CD14-positive monocyte (primary cell): Measurements from ENCODE around the gene EFCAB10. TPM values are rescaled to one million over a fixed set of nuclear protein-coding genes. Genes with fewer than 3 reads are reported as not detected.
"Not testable (repeated sequence)": the region's sequence is repeated elsewhere in the genome, so short reads cannot be mapped to it uniquely, and the experiment has no call there.

Experiments
- DNase-seq, 3 donors: peaks; one replicate each; pipeline ENCODE4 v3.0.0-alpha.2; 2011 to 2022
- H2AFZ ChIP-seq: 2 replicates; pipeline ENCODE4 v1.6.0; 2012; ENCODE audit warnings: mild to moderate bottlenecking, low read depth, low read length, inconsistent platforms; ENCODE audit not compliant: insufficient read depth, poor library complexity, severe bottlenecking
- H3K27ac ChIP-seq, 2 donors: 1 replicate in 1 of 2; 2 replicates in 1 of 2; pipeline ENCODE4 v1.5.1; 2012 to 2013; ENCODE audit warnings: low read length in 2 of 2, control low read depth in 1 of 2, inconsistent platforms in 1 of 2, low read depth in 1 of 2, mild to moderate bottlenecking in 1 of 2
- H3K27me3 ChIP-seq, 2 donors: one replicate each; pipeline versions ENCODE4 v1.6.0 to v1.6.1; 2011 to 2013; ENCODE audit warnings: low read length in 2 of 2; ENCODE audit not compliant: control insufficient read depth in 2 of 2, insufficient read depth in 2 of 2
- H3K36me3 ChIP-seq, 2 donors: replicated peaks in 1 of 2; 1 replicate in 1 of 2; 2 replicates in 1 of 2; pipeline versions ENCODE4 v1.5.1 to v1.6.1; 2012 to 2013; ENCODE audit warnings: low read length in 2 of 2, control low read depth in 1 of 2, inconsistent platforms in 1 of 2, mild to moderate bottlenecking in 1 of 2; ENCODE audit not compliant: insufficient read depth in 2 of 2, control insufficient read depth in 1 of 2
- H3K4me1 ChIP-seq, 2 donors: 1 replicate in 1 of 2; 2 replicates in 1 of 2; pipeline versions ENCODE4 v1.5.1 to v1.6.1; 2012 to 2013; ENCODE audit warnings: low read length in 2 of 2, control low read depth in 1 of 2, inconsistent platforms in 1 of 2, mild to moderate bottlenecking in 1 of 2, moderate library complexity in 1 of 2; ENCODE audit not compliant: insufficient read depth in 2 of 2, control insufficient read depth in 1 of 2
- H3K4me2 ChIP-seq: replicated peaks from 2 replicates; pipeline ENCODE3; 2012; ENCODE audit warnings: low read length, moderate library complexity, mild to moderate bottlenecking; ENCODE audit not compliant: poor library complexity, severe bottlenecking; ENCODE audit errors: extremely low read depth
- H3K4me3 ChIP-seq, 3 experiments: fragments of 200-600 bp in 1 of 3; sonication (generic) in 1 of 3; replicated peaks in 1 of 3; 1 replicate in 2 of 3; 2 replicates in 1 of 3; pipeline ENCODE4 v1.5.1; 2011 to 2013; ENCODE audit warnings: low read length in 3 of 3, mild to moderate bottlenecking in 3 of 3, control low read depth in 2 of 3, low read depth in 2 of 3, inconsistent platforms in 1 of 3, moderate library complexity in 1 of 3
- H3K79me2 ChIP-seq: 2 replicates; pipeline ENCODE4 v1.6.0; 2012; ENCODE audit warnings: mild to moderate bottlenecking, control low read depth, inconsistent platforms, low read length, moderate library complexity; ENCODE audit not compliant: insufficient read depth
- H3K9ac ChIP-seq: 2 replicates; pipeline ENCODE4 v1.6.0; 2017; ENCODE audit warnings: low read length, mild to moderate bottlenecking; ENCODE audit not compliant: insufficient read depth, poor library complexity, severe bottlenecking
- H3K9me3 ChIP-seq, 2 donors: replicated peaks in 1 of 2; 1 replicate in 1 of 2; 2 replicates in 1 of 2; pipeline versions ENCODE4 v1.5.1 to v1.6.1; 2012 to 2013; ENCODE audit warnings: low read length in 2 of 2, control low read depth in 1 of 2; ENCODE audit not compliant: control insufficient read depth in 1 of 2, insufficient read depth in 1 of 2
- H4K20me1 ChIP-seq: 2 replicates; pipeline ENCODE4 v1.6.0; 2012; ENCODE audit warnings: mild to moderate bottlenecking, low read length, control low read depth, moderate library complexity; ENCODE audit not compliant: insufficient read depth
- H3K27ac Mint-ChIP-seq, 7 donors: one replicate each; pipeline ENCODE4 v1.8.0; 2020; ENCODE audit warnings: mild to moderate bottlenecking in 7 of 7, mixed read lengths in 7 of 7, moderate library complexity in 6 of 7, inconsistent platforms in 2 of 7
- H3K27me3 Mint-ChIP-seq, 3 donors: one replicate each; pipeline ENCODE4 v1.8.0; 2021 to 2022; ENCODE audit warnings: low read depth in 3 of 3, mild to moderate bottlenecking in 3 of 3, mixed read lengths in 3 of 3, moderate library complexity in 3 of 3, inconsistent platforms in 1 of 3
- H3K36me3 Mint-ChIP-seq, 2 donors: one replicate each; pipeline ENCODE4 v1.8.0; 2020; ENCODE audit warnings: mixed read lengths in 2 of 2, inconsistent platforms in 1 of 2, mild to moderate bottlenecking in 1 of 2
- H3K4me1 Mint-ChIP-seq: one replicate; pipeline ENCODE4 v1.8.0; 2020; ENCODE audit warnings: mild to moderate bottlenecking, mixed read lengths
- H3K4me3 Mint-ChIP-seq, 2 donors: one replicate each; pipeline ENCODE4 v1.8.0; 2020; ENCODE audit warnings: mild to moderate bottlenecking in 2 of 2, mixed read lengths in 2 of 2, moderate library complexity in 1 of 2
- H3K9me3 Mint-ChIP-seq, 7 donors: one replicate each; pipeline ENCODE4 v1.8.0; 2020 to 2022; ENCODE audit warnings: mixed read lengths in 7 of 7, mild to moderate bottlenecking in 6 of 7, moderate library complexity in 6 of 7, inconsistent platforms in 2 of 7
- CTCF ChIP-seq: fragments of 200-600 bp; IDR thresholded peaks from one replicate; pipeline ENCODE4 v1.8.0; 2022; ENCODE audit warnings: antibody characterized with exemption, mild to moderate bottlenecking
- WGBS: methylation state at CpG from one replicate; pipeline ENCODE4 v1.1.5; 2013; ENCODE audit warnings: missing lambda C conversion rate; ENCODE audit not compliant: insufficient coverage; 5-methylcytosine and 5-hydroxymethylcytosine counted together
- intact Hi-C, 2 donors: fragments of 100-400 bp; cut with micrococcal nuclease; formaldehyde crosslinking; loops; one replicate each; pipeline versions ENCODE4 v1.15.0 to v1.15.1; 2023
- polyA plus RNA-seq, 3 donors: library from polyadenylated mRNA; depleted of rRNA in 1 of 3; unstranded in 2 of 3; stranded (reverse) in 1 of 3; fragments of 300-500 nt in 2 of 3; fragments of >200 nt in 1 of 3; fragmentation: Illumina TruSeq in 2 of 3; gene quantifications; 1 replicate in 2 of 3; 2 replicates in 1 of 3; pipeline ENCODE4 v1.2.3, GENCODE V29; 2012 to 2021

Gene EFCAB10
- polyA plus RNA-seq, 3 donors = not detected

GRCh38 chr7:105600720-105601550 lies 19.6 kb upstream of the EFCAB10 start:
- H3K79me2 ChIP-seq = no peaks in the 10 kb centered on the region
- H3K9ac ChIP-seq = no peak overlapping the region
- peaks cover 5 to 14% (median 6%) of the 10 kb centered on the region in 3 donors for H3K27me3 Mint-ChIP-seq
- H3K36me3 Mint-ChIP-seq = peaks cover 2 to 8% of the 10 kb centered on the region in 2 donors
- H3K27ac ChIP-seq = no peak overlapping the region
- H4K20me1 ChIP-seq = no peaks in the 10 kb centered on the region
- no peak overlapping the region for H3K4me3 ChIP-seq
- 90% methylated on average over 2 of the region's 14 CpGs for WGBS
- no peaks in the 10 kb centered on the region for H3K9me3 ChIP-seq
- H3K4me3 Mint-ChIP-seq = no peak overlapping the region
- H3K36me3 ChIP-seq = no peaks in the 10 kb centered on the region
- H3K27ac Mint-ChIP-seq = no peak overlapping the region
- no peak overlapping the region for H2AFZ ChIP-seq
- no peaks in the 10 kb centered on the region for H3K4me1 Mint-ChIP-seq
- DNase-seq = no peak
- H3K27me3 ChIP-seq = no peaks in the 10 kb centered on the region
- no peaks in the 10 kb centered on the region for H3K9me3 Mint-ChIP-seq
- no peak for TF ChIP-seq CTCF
- H3K4me1 ChIP-seq = no peaks in the 10 kb centered on the region
- no peak overlapping the region for H3K4me2 ChIP-seq
- intact Hi-C loops = no loop called here

- no peak overlapping the region for H3K9ac ChIP-seq
- H3K9me3 Mint-ChIP-seq = no peaks in the 10 kb centered on the region
- no peak overlapping the region for H3K4me3 Mint-ChIP-seq
- no peaks in the 10 kb centered on the region for H3K79me2 ChIP-seq
- no peaks in the 10 kb centered on the region for H3K4me1 ChIP-seq
- H2AFZ ChIP-seq = no peak overlapping the region
- H3K9me3 ChIP-seq = no peaks in the 10 kb centered on the region
- peaks cover 0 to 5% of the 10 kb centered on the region in 2 donors for H3K36me3 Mint-ChIP-seq
- no peaks in the 10 kb centered on the region for H3K4me1 Mint-ChIP-seq
- H4K20me1 ChIP-seq = no peaks in the 10 kb centered on the region
- intact Hi-C loops = no loop called here
- peaks cover 5 to 16% (median 6%) of the 10 kb centered on the region in 3 donors for H3K27me3 Mint-ChIP-seq
- DNase-seq = no peak
- no peak overlapping the region for H3K4me2 ChIP-seq
- H3K36me3 ChIP-seq = no peaks in the 10 kb centered on the region
- TF ChIP-seq CTCF = no peak
- H3K27ac ChIP-seq = no peak overlapping the region
- H3K27me3 ChIP-seq = no peaks in the 10 kb centered on the region
- H3K4me3 ChIP-seq = no peak overlapping the region
- 49% methylated on average over 2 of the region's 3 CpGs for WGBS
- no peak overlapping the region for H3K27ac Mint-ChIP-seq
Measured at GRCh38 chr7:105599551-105599950, 18.3 kb upstream of the EFCAB10 start.

GRCh38 chr7:105599080-105599479 lies 17.8 kb upstream of the EFCAB10 start:
- H3K4me1 ChIP-seq, H3K4me2 ChIP-seq, H3K4me1 Mint-ChIP-seq, H3K27me3 ChIP-seq, H3K27ac Mint-ChIP-seq, H3K79me2 ChIP-seq, H2AFZ ChIP-seq, H3K9me3 Mint-ChIP-seq, H3K36me3 Mint-ChIP-seq, H4K20me1 ChIP-seq, H3K27ac ChIP-seq, H3K4me3 Mint-ChIP-seq, H3K4me3 ChIP-seq, DNase-seq, H3K36me3 ChIP-seq, H3K9ac ChIP-seq, H3K9me3 ChIP-seq, intact Hi-C loops: not testable (repeated sequence)
- WGBS = 90% methylated on average over 6 of the region's 8 CpGs
- peaks cover 5 to 16% (median 6%) of the 10 kb centered on the region in 3 donors for H3K27me3 Mint-ChIP-seq
